SIG-M5 treated with dmso at 0.1 percent for 504 hours (cell line): Measurements from ENCODE around the gene NEUROG2.

Source experiments
- DNase-seq: peaks from one replicate; lab custom pipeline; 2025; ENCODE audit not compliant: unreplicated experiment; lab: John Stamatoyannopoulos, UW

The NEUROG2 gene

DNA sequence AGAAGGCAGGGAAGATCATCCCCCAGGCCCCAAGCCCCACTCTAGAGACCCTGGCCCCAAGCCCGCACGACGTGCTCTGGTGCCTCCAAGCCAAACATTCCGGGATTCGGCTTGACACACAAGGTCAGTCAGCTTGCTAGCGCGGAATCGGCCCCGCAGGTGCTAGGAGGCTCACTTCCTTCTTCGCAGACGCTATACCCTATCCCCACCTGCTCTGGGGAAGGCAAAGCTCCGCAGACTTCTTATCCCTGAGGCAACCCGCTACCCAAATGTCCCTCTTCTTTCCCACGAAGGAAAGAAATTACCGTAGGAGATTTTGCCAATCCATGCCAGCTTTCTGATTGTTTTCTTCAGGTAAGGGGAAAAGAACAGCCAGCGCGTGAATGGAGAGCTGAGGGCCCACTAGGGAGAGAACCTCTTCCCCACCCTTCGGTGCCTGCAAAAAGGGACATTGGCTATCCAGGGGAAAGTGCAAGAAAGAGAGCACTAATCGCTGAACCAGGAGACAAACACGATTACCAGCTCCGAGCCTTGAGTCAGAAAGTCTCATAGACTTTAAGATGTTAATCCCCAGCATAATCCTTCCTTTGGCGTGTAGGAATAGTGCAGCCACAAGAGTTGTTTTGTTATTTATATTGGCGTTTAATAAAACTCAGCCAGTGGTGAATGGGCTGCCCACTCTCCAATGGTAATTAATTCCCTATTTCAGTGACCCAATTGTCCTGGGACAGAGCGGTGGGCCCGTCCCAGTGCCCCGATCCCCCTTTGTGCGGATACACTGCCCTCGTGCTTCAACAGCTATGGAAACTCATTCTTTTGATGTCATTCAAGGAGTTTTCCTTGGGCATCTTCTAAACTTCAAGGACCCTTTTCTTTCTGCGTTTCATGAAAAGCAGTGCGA, 5.4 kb upstream of the NEUROG2 start:
- no peak for DNase-seq

DNA sequence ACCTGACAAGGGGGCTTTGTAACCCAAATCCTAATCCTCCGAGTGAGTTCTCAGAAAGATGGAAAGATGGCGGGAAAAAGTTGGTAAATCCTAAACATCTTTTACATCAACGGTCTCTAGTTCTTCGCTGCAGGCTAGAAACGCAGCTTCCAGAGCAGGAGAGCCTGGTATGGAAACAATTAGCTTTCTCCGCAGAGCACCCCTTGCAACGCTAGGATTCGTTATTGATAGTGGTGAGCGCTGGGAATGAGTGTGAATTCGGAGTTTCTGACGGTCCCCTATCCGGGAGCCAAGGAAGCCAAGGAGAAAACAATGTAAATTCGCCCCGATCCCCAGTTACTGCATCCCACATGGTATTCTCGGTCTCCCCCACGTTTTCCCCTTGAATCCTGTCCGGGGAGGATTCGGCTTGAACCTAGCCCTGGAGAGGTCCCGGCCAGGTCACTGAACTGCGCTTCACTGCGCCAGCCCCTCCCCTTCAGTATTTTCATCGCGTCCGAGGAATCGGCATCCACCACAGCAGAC, 4.7 kb upstream of the NEUROG2 start:
- DNase-seq, result no peak

DNA sequence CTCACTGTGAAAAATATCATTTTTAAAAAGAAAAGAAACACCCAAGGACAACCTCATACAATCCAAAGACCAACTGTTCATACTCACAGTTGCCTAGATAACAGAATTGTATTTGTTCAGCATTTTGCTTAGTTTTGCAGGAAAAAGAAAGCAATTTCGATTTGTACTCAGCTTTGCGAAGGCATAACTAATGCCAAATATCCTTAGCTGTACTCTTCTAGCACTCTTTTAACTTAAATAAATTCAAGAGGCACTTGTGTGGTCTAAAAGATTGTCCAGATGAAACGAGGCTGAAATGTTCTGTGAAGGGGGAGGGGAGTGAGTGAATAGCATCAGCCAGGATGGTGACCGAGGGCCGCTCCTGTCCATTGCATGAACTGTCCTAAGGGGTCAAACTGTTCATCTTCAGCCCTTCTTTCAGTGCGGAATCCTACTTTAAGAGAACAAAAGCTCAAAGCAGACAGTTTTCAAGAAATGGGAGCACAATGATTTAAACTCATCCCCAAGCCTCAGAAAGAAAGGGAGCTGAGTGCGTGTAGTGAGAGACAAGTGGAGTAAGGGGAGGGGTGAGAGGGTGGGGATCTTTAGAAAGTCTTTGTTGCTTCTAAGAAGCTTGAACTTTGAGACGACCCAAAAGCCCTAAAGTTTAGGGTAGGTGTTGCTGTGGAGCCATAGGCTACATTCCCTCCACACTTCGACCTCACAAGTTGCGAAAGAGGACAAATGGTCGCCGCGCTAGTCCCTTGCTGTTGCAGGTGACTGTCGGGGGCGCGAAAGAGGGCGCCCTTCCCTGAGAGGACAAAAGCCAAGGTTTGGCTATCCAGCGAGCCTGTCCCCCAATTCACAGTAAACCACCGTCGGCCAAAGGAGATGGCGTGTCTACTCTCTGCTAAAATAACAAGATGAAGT, 4.0 kb upstream of the NEUROG2 start:
- no peak for DNase-seq

DNA sequence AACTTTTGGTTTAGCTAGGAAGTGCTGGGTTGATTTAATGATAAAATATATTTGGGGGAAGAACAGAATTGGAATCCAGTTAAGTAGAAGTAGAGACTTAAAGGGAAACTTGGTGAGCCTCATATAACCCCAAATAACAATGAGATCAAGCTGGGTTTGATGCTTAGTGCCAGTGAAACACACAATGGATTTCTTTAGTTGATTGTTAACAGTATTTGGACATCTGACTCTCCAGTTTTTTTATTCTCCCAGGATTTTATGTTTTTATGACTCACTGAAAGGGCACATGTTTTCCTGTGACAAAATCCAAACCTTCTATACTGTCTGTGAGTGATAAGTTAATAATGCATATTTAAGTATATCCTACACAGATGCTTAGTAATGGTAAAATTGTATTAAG, 2.7 kb upstream of the NEUROG2 start:
- no peak for DNase-seq

DNA sequence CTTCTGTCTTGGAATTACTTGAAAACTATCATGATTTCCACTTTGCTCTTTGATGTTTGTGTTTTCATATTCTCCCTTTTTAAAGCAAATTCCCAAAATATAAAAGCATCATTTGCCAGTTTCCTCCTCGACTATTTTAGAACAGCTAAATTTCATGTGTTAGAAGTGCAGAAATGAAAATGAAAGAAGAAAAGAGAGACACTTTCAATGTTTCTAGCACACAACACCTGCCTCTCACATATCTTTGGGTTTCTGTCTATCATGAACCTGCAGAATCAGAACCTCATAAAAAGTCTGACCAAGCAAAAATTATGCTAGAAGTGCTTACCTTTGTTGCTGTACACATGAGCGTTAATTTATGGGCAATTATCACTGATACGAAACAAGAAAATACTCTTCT, 1.9 kb upstream of the NEUROG2 start:
- no peak for DNase-seq

DNA sequence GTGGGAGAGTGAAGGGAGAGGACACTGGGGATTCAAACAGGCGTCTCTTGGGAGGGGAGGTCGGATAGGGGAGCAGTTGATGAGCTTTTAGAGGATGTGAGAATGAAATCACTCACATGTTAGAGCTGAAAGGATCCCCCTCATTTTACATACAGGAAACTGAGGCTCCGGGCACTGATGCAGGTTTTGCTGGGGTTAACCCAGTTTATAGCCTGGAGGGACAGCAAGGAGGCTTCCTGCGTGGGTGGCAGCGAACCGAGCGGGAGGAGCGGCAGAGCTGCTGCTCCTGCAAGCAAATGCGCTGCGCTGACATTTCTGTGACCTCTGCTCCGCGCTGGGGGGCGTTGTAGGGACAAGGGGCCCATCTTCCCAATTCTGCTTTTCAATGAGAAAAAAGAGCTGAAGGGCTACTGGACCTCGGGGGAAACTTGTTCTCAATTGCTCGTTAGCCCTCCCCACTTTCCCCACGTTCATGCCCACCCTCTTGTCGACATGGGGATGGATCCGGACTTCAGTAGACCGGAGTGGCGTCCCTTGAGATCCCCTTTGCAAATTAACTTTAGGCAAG, 1.2 kb upstream of the NEUROG2 start:
- DNase-seq, result no peak

DNA sequence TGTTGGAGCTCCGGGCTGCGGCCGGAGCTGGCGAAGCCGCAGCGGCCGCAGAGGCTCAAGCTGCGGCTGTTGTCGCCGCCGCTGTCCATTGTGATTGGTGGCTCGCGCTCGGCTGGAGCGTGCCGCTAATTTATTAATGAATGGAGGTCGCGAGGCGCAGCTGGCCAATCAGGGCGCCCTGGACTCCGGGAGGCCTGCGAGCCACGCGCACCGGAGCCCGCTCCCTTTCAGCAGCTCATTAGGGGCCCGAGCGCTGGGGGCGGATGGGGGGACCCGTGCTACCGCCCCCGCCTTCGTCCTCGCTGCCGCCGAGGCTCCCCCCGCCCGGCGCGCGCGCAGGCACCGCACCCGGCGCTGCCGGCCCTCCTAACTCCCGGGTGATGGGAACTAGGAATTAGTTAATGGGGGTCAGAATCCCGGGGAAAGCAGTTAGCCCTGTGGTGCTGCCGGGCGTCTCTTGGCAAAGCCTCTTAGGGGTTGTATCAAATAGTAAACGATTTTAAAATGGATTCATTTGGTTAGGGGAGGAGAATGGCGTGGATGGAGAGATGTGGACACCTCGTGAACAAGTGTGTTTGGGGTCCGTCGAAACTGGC, 589 bp upstream of the NEUROG2 start:
- DNase-seq, result no peak

DNA sequence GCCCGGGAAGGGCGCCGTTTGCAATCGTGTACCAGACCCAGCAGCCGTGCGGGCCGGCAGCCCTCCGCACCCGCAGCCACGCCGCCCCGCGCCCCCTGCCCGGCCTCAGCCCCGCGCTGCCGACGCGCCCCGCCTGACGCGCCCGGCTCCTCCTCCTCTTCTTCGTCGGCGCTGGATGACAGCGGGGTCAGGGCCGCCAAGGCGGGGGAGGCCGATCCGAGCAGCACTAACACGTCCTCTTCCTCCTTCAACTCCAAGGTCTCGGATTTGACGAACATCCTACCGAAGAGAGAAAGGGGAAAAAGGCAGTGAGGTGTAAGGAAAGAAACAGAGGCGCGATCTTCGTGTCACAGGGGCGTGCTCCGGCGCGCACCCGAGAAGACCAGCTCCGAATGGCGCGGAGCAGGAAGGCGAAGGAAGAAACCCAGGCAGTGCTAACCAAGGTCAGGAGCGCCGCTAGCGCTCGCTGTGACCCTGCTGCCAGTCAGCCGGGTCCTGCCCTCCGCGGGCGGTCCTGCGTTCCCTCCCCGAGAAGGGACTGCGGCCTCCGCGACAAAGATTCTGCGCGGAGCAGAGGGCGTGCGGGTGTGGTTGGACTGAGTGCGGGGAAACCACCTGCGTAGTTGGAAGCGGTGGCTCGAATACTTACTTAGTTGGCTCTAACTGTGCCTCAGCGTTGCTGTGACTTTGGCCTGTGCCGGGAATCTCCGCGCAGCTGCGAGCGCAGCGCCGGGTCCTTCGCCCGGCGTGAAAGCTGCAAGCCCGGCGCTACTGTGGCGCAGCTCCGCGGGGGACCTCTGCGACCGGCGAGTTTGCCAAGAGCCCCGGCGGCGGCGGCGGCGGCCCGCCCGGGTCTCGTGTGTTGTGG, 548 bp downstream of the NEUROG2 start:
- peak; percentile 49 for DNase-seq

DNA sequence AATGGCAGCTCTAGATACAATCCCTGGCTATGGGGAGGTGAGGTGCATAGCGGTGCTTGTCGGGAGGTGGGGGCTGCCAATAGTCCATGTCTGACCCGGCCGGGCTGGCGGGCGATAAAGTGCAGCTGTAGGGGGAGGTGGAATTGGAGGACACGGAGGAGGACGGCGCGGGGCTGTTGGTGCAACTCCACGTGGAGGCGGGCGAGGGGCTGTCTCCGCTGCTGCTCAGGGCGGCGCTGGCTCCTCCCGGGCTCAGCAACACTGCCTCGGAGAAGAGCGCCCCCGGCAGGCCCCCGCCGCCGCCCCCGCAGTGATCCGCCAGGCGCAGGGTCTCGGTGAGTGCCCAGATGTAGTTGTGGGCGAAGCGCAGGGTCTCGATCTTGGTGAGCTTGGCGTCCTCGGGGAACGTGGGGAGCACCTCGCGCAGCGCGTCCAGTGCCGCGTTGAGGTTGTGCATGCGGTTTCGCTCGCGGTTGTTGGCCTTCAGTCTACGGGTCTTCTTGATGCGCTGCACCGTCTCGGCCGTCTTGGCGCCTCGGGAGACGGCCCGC, 1.3 kb downstream of the NEUROG2 start:
- no peak for DNase-seq

DNA sequence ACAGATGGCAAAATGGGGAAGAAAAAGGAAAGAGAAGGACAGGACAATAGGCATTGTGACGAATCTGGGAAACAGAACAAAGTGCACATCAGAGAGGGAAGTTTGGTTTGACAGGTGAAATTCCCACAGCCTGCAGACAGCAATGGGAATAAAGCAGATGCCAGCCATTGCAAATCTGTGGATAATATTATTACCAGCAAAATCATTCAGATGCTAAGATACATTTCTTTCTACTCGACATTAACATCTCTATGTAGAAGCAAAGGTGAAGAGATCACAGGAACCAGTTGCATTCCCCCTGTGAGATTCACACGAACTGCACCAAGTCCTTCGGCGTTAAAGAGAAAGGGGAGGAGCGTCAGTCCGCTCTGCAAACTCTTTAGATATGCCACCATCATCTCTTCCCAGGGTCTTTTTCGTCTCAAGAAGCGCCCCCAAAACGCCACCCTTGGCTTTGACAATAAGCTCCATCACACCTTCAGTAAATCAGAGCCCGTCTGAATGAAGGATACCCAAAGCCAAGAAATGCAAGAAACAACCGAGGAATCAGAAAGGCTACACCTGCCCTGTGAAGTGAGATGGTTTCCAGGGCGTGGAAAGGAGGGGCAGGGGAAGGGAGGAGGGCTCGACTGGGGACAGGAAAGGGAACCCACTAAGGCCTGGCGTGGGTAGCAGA, 1.9 kb downstream of the NEUROG2 start:
- DNase-seq, result no peak

DNA sequence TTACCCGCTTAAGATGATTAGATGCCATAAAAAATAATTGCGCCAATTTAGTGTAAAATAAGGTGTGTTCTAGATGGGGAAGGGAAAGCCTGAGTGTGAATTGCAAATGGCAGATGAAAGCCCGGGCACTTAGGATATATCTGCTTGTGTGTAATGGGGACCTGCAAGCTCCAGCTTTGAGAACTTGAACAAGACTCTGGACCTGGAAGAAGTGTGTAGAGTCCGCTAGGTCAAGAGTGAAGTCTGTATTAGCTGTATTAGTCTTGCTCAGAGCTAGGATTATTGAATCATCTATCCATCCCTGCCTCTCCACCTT, 4.2 kb downstream of the NEUROG2 start:
- DNase-seq, result no peak

DNA sequence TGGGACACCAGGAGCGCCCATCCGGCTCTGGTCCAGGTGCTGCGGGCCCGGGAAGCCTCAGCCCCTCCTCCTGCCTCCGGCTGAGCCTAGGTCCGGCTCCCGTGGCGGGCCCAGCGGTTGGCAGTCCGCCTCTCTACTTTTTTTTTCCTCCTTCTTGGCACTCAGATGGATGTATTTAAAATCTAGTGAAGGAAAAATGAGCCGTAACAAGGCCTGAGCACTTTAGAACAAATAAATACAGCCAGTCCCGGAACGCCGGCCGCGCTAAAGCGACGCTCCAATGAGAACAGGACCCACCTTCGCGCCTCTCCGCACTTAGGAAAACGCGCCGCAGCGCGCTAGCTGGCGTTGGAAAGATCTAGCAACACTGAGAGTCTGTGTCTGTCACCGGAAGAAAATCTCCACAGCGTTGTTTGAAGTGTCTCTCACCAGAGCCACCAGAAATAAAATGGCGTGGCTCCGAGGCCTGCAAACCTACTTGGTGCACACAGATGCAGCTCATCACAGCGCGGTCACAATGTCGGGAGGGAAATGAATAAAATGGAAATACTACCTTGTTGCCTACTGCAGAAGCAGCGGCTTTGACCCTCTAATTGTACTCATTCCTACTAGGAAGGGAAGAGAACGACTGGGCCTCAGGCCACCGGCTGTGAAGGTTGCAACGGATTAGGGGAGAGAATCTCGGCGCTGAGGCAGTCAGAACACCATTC, 4.7 kb downstream of the NEUROG2 start:
- no peak for DNase-seq

DNA sequence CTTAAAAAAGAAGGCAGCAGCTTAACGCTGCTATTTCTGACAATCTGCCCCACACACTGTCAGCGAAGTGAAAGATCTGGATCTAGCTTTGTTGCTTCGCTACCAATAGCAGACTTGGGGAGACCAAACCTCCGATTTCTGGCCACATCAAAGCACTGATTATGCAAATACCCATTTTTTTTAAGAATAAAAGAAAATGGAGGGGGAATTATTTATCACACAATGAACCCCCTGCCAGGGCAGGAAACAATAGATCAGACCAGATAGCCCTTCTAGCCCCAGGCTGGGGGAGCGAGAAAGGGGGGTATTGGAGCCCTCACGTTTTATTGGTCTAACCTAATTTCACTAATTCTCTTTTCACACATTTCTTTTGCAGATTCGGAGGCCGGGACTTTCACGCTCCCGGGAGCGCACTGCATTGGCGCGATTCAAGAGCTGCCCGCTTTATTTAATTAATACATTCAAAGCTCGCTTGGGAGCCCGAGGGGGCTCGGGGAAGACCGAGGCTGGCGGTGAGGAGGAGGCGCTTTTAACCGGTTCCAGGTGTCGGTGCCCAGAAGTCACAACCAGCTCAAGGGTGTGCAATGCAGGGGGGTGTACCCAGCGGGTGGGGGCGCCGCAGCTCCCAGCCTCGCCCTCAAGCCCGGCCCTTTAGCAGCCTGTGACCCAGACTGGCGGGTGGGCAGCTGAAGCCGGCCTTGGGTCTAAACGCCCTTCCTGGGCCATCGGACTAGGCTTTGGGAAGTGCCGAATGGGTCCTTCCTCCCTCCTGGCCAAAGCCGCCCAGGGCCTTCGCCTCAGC, 5.5 kb downstream of the NEUROG2 start:
- DNase-seq, result no peak

DNA sequence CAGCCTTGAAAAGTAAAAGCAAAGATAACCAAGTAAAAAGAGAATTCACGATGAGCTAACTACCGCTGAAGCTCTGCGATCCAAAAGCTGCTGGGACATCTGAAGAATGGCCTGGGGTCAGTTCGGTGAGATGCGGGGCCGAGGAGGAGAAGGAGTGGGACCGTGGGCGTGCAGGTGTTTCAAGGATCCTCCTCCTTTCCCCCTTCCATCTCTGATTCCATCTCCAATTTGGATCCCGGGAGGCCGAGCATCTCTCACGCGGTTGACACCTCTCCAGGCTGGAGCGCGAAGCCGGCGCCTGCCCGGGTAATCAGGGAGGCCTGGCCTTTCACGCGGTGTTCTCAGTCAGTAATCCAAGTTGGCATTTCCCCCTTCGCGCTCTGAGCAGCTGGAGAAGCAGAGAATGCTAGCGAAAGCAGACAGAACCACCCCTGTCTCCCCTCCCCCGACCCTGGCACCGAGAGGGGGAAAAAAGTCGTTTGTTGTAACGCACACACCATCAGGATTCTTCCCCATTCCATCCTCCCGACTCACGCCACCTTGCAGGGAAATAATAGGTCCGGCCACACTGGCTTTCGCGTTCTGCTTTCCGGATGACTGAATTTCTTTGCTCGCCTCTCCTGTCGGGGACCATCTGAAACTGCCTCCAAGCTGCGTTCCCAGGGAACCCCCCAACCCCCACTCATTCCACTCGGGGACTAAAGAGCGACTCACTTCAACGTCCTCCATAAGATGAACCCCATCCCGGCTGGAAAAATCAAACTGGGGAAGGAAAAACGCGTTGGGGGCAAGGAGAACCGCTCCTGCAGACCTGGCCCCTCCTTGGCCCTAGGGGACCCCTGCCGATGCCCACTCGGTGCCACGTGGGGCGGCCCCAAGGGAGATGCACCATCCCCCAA, 6.5 kb downstream of the NEUROG2 start:
- no peak for DNase-seq

DNA sequence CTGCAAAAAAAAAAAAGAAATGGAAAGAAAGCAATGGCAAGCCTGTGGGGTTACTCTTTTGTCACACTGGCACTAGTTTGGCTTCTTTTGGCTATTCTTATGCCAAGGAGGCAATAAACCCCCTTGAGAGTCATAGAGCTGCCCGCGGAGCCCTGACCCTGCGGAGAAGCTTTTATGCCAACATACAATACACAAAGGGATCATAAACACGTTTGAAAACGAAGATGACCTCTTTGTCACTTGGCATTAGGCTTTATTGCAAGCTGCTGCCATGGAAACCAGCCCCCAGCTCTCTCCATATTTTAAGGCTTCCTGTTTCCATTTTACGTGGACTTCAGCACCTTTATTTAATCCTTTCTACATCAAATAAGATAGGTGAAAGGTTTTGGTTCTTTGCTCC, 7.6 kb downstream of the NEUROG2 start:
- no peak for DNase-seq

DNA sequence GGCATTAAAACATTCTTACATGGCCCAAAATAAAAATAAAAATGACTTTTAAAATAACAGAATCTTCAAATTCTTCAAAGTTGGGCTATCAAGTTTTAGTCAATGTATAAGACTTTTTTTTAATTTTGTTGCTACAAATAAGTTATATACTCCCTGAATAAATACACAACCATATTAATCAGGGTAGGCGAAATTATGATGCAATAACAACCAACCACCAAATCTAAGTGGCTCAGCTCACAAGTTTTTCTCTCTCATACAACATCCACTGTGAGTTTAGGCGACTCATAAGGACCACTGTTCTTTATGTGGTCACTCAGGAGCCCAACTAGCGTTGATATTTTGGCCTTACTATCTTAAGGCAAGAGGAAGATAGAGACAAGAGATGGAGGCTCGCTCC, 11.2 kb downstream of the NEUROG2 start:
- no peak for DNase-seq

DNA sequence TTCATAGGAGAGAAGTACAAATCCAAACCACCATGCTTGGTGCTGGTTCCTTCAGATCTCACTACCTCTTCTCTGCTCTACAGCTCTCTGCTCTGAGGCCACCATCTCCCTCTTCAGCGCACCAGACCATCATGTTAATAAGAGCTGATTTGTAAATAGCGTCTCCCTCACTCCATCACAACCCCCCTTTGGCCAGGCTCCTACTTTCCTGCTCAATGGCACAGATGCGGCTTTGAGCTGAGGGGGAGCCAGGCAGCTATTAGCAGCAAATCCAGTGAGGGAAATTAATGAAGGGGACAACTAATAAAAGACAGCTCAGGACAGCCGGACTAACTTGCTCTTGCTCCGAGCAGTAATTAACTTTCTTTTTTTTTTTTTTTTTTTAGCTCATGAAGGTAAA, 13.1 kb downstream of the NEUROG2 start:
- no peak for DNase-seq
